ENCODE results near the gene ZNF334.

The ZNF334 gene

DNA sequence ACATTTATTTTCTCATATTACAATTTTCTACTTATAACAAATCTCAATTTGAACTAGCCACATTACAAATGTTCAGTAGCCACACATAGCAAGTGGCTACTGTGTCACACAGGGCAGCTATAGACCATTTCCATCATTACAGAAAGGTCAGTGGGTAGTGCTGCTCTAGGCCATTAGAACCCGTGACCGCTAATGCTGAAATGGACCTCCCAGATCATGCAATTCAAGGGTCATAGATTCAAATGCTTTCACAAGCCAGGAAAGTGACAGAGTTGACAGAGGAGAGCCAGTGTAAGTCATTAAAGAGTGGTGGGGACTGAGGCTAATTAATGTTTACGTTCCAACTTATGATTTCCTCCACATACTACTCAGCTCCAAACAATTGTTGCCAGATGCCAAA is 40.6 kb upstream of the ZNF334 start:
- Histone ChIP-seq H3K9ac (ENCODE audit: low read depth, low read length, poor library complexity, severe bottlenecking) (peak overlapping the region; percentile 78), H3K4me3 (ENCODE audit: low read length, poor library complexity, severe bottlenecking) (no peak overlapping the region), H4K20me1 (ENCODE audit: insufficient read depth, low read length, poor library complexity, severe bottlenecking) (no peaks in the 10 kb centered on the region), H3K27me3 (ENCODE audit: insufficient read depth, low read length, poor library complexity, severe bottlenecking) (no peaks in the 10 kb centered on the region), H3K4me1 (ENCODE audit: insufficient read depth, low read length, poor library complexity, severe bottlenecking) (peaks cover 76% of the 10 kb centered on the region), H3K79me2 (ENCODE audit: insufficient read depth, low read length) (no peaks in the 10 kb centered on the region), H3F3A (ENCODE audit: low read depth) (peaks cover 9% of the 10 kb centered on the region; the same call in 1 of the 2 replicates), H3K36me3 (ENCODE audit: insufficient read depth, low read length) (no peaks in the 10 kb centered on the region), H2AFZ (ENCODE audit: low read length) (no peak overlapping the region), H3K9me2 (replicated peaks; ENCODE audit: low read depth, low read length) (no peaks in the 10 kb centered on the region), H3K9me3 (ENCODE audit: insufficient read depth, low read depth, low read length) (no peaks in the 10 kb centered on the region), H3K4me2 (ENCODE audit: low read depth, low read length, poor library complexity, severe bottlenecking) (no peak overlapping the region)
- TF ChIP-seq EZH2phosphoT487 (IDR thresholded peaks at IDR 0.05; ENCODE audit: borderline replicate concordance) = no peak
- TF ChIP-seq, protein P1, sequence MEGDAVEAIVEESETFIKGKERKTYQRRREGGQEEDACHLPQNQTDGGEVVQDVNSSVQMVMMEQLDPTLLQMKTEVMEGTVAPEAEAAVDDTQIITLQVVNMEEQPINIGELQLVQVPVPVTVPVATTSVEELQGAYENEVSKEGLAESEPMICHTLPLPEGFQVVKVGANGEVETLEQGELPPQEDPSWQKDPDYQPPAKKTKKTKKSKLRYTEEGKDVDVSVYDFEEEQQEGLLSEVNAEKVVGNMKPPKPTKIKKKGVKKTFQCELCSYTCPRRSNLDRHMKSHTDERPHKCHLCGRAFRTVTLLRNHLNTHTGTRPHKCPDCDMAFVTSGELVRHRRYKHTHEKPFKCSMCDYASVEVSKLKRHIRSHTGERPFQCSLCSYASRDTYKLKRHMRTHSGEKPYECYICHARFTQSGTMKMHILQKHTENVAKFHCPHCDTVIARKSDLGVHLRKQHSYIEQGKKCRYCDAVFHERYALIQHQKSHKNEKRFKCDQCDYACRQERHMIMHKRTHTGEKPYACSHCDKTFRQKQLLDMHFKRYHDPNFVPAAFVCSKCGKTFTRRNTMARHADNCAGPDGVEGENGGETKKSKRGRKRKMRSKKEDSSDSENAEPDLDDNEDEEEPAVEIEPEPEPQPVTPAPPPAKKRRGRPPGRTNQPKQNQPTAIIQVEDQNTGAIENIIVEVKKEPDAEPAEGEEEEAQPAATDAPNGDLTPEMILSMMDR (conservative IDR thresholded peaks at IDR 0.05; ENCODE audit: low read length) = no peak

DNA sequence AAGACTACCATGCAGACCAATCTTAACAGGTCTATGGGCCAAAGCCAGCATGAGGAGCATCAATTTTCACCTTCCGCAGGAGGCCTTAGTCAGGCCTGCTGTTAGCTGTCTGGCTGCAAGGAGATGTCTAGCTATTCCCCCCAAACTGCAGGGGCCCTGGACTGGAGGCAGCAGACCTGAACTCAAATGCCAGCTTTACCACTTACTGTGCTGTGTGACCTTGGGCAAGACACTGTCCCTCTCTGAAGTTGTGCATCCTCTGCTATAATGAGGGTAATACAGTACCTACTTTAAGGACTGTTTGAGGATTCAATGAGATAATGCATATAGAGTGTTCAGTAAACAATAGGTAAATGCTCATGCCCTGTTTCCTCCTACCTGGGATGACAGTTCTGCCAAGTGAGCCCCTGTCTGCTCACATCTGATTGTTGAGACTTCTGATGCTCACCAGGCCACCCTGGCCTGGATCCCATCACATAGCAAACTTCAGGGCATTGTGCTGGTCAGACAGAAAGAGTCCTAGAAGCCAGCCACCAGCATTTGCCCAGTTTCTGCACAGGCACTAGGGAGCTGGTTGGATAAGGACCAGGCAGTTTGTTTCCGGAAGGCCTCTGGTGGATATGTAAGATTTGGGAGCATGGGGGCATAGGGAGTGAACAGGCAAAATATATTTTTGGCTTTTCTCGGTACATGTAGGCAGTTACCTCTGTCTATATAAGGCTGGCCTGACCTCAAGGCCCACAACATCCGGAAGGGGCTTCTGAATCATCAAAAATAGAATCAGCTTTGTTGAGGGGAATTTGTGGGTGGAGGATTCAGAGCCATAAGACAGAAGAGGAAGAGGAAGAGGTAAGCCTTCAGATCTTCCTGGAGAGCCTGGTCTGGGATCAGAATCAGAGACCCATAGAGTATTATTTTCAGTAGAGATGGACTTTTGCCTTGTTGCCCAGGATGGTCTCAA is 39.4 kb upstream of the ZNF334 start:
- no peaks in the 10 kb centered on the region for H3K36me3 ChIP-seq (ENCODE audit: insufficient read depth, low read length)

DNA sequence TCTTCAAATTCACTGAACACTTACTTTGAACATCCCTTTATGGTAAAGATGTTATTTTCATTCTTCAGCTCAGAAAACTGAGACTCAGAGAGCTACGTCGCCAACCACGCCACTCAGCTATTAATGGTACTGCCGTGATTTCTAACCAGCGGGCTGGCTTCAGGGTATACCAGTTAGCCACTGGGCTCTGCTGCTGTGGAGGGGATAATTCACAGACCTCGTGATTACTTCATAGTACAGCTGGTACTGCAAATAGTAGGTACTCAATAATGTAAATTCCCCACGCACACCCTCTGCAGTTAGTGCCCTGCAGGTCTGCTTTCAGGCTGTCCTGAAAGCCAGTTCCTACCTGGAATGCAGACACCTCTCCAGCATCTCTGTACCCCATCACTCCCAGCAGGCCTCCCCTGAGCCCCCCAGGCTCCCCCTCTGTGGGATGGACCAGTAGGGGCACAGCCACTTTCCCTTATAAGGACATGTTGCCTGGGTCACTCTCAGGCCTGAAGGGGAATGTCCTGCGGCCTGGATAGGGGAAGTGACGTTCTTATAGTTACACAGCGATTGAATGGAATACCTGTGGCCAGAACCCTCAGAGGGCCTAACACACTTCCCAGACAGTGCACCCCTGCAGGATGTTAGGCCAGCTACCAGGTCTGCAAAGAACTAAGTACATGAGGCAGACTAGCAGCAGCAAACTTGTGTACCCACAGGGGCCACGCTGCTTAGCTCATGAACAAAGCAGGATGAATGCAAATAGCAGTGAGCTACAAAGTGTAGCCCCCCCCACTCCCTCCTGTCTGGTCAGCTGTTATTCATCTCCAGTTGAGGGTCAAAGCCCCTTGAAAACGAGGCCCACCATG is 38.4 kb upstream of the ZNF334 start:
- Histone ChIP-seq H3K4me1 (ENCODE audit: insufficient read depth, low read length, poor library complexity, severe bottlenecking) (peaks cover 86% of the 10 kb centered on the region), H3K27me3 (ENCODE audit: insufficient read depth, low read length, poor library complexity, severe bottlenecking) (no peaks in the 10 kb centered on the region), H3K9me3 (ENCODE audit: insufficient read depth, low read depth, low read length) (no peaks in the 10 kb centered on the region), H3K4me2 (ENCODE audit: low read depth, low read length, poor library complexity, severe bottlenecking) (peak overlapping the region; percentile 92), H3K36me3 (ENCODE audit: insufficient read depth, low read length) (no peaks in the 10 kb centered on the region), H4K20me1 (ENCODE audit: insufficient read depth, low read length, poor library complexity, severe bottlenecking) (no peaks in the 10 kb centered on the region), H3K4me3 (ENCODE audit: low read length, poor library complexity, severe bottlenecking) (peak overlapping the region; percentile 68), H3K9me2 (replicated peaks; ENCODE audit: low read depth, low read length) (no peaks in the 10 kb centered on the region), H3K79me2 (ENCODE audit: insufficient read depth, low read length) (no peaks in the 10 kb centered on the region), H3F3A (ENCODE audit: low read depth) (peaks cover 9% of the 10 kb centered on the region; the same call in 1 of the 2 replicates), H2AFZ (ENCODE audit: low read length) (no peak overlapping the region), H3K9ac (ENCODE audit: low read depth, low read length, poor library complexity, severe bottlenecking) (peak overlapping the region; percentile 78)
- no peak for TF ChIP-seq EZH2phosphoT487 (IDR thresholded peaks at IDR 0.05; ENCODE audit: borderline replicate concordance)
- TF ChIP-seq, protein P1 (conservative IDR thresholded peaks at IDR 0.05; ENCODE audit: low read length) = no peak

More for the DNA sequence above, 39.4 kb upstream of the ZNF334 start:
- Histone ChIP-seq H3K4me2 (ENCODE audit: low read depth, low read length, poor library complexity, severe bottlenecking) (peak overlapping the region; percentile 92), H4K20me1 (ENCODE audit: insufficient read depth, low read length, poor library complexity, severe bottlenecking) (no peaks in the 10 kb centered on the region), H3K9ac (ENCODE audit: low read depth, low read length, poor library complexity, severe bottlenecking) (peak overlapping the region; percentile 78), H3K9me3 (ENCODE audit: insufficient read depth, low read depth, low read length) (no peaks in the 10 kb centered on the region), H3K4me1 (ENCODE audit: insufficient read depth, low read length, poor library complexity, severe bottlenecking) (peaks cover 80% of the 10 kb centered on the region), H3F3A (ENCODE audit: low read depth) (peaks cover 9% of the 10 kb centered on the region; the same call in 1 of the 2 replicates), H3K9me2 (replicated peaks; ENCODE audit: low read depth, low read length) (no peaks in the 10 kb centered on the region), H3K79me2 (ENCODE audit: insufficient read depth, low read length) (no peaks in the 10 kb centered on the region), H3K4me3 (ENCODE audit: low read length, poor library complexity, severe bottlenecking) (peak overlapping the region; percentile 68), H3K27me3 (ENCODE audit: insufficient read depth, low read length, poor library complexity, severe bottlenecking) (no peaks in the 10 kb centered on the region), H2AFZ (ENCODE audit: low read length) (no peak overlapping the region)
- no peak for TF ChIP-seq EZH2phosphoT487 (IDR thresholded peaks at IDR 0.05; ENCODE audit: borderline replicate concordance)
- TF ChIP-seq, protein P1 (conservative IDR thresholded peaks at IDR 0.05; ENCODE audit: low read length) = no peak
